Measurements from ENCODE around the gene PPM1L.

GRCh38 chr3:160860346-160860745, 104.3 kb downstream of the PPM1L start:
- TF ChIP-seq CTCF (conservative IDR thresholded peaks at IDR 0.05 in 1 of 2, IDR thresholded peaks at IDR 0.05 in 1 of 2; ENCODE audit: low read depth in 1 of 2, low read length in 2 of 2) (no peak), EZH2 (IDR thresholded peaks at IDR 0.05; ENCODE audit: low read length, missing control alignments) (no peak)
